Loucy (cell line): ENCODE measurements around the gene SLC38A7.

Source experiments
- H2AFZ ChIP-seq: fragments of 200-600 bp; sonication (generic); 2 replicates; pipeline ENCODE4 v1.6.0; 2016; ENCODE audit warnings: antibody characterized with exemption, mild to moderate bottlenecking, low read length, moderate library complexity
- H3F3A ChIP-seq: fragments of 200-600 bp; 2 replicates; pipeline ENCODE4 v1.6.0; 2016; ENCODE audit warnings: antibody characterized with exemption, low read depth, mild to moderate bottlenecking
- H3K27me3 ChIP-seq: fragments of 200-600 bp; sonication (generic); 2 replicates; pipeline ENCODE4 v1.6.1; 2014; ENCODE audit warnings: low read length, mild to moderate bottlenecking; ENCODE audit not compliant: insufficient read depth, poor library complexity, severe bottlenecking
- H3K36me3 ChIP-seq: fragments of 200-600 bp; sonication (generic); 2 replicates; pipeline ENCODE4 v1.6.1; 2016; ENCODE audit warnings: low read length; ENCODE audit not compliant: insufficient read depth
- H3K4me1 ChIP-seq: fragments of 200-600 bp; sonication (generic); 2 replicates; pipeline ENCODE4 v1.5.1; 2014; ENCODE audit warnings: low read length, mild to moderate bottlenecking; ENCODE audit not compliant: insufficient read depth, poor library complexity, severe bottlenecking
- H3K4me2 ChIP-seq: fragments of 200-600 bp; sonication (generic); 2 replicates; pipeline ENCODE4 v1.6.0; 2014; ENCODE audit warnings: antibody characterized with exemption, low read length, low read depth, mild to moderate bottlenecking; ENCODE audit not compliant: poor library complexity, severe bottlenecking
- H3K4me3 ChIP-seq: fragments of 200-600 bp; sonication (generic); 2 replicates; pipeline ENCODE4 v1.5.1; 2014; ENCODE audit warnings: low read length, mild to moderate bottlenecking, mixed read lengths; ENCODE audit not compliant: poor library complexity, severe bottlenecking
- H3K79me2 ChIP-seq: fragments of 200-600 bp; sonication (generic); 2 replicates; pipeline ENCODE4 v1.6.1; 2014; ENCODE audit warnings: low read length; ENCODE audit not compliant: insufficient read depth
- H3K9ac ChIP-seq: fragments of 200-600 bp; sonication (generic); 2 replicates; pipeline ENCODE4 v1.6.0; 2014; ENCODE audit warnings: mild to moderate bottlenecking, low read depth, low read length, moderate library complexity; ENCODE audit not compliant: poor library complexity, severe bottlenecking
- H3K9me2 ChIP-seq: fragments of 200-600 bp; sonication (generic); replicated peaks from 2 replicates; pipeline ENCODE4 v1.6.1; 2016; ENCODE audit warnings: low read depth, low read length, mixed read lengths
- H3K9me3 ChIP-seq: fragments of 200-600 bp; sonication (generic); 2 replicates; pipeline ENCODE4 v1.6.1; 2014; ENCODE audit warnings: mild to moderate bottlenecking, antibody characterized with exemption, low read length, low read depth; ENCODE audit not compliant: insufficient read depth
- H4K20me1 ChIP-seq: fragments of 200-600 bp; sonication (generic); 2 replicates; pipeline ENCODE4 v1.6.0; 2014; ENCODE audit warnings: antibody characterized with exemption, low read length, mild to moderate bottlenecking; ENCODE audit not compliant: insufficient read depth, poor library complexity, severe bottlenecking
- EZH2phosphoT487 ChIP-seq: fragments of 200-600 bp; IDR thresholded peaks from 2 replicates; pipeline ENCODE4 v1.6.1; 2018; ENCODE audit warnings: antibody characterized with exemption, mild to moderate bottlenecking, moderate library complexity, borderline replicate concordance
- TF ChIP-seq, protein P1 (sequence below): fragments of 200-600 bp; sonication (generic); conservative IDR thresholded peaks from 2 replicates; pipeline ENCODE4 v1.5.1; 2014; ENCODE audit warnings: mild to moderate bottlenecking, antibody characterized with exemption, low read length

Gene SLC38A7

DNA sequence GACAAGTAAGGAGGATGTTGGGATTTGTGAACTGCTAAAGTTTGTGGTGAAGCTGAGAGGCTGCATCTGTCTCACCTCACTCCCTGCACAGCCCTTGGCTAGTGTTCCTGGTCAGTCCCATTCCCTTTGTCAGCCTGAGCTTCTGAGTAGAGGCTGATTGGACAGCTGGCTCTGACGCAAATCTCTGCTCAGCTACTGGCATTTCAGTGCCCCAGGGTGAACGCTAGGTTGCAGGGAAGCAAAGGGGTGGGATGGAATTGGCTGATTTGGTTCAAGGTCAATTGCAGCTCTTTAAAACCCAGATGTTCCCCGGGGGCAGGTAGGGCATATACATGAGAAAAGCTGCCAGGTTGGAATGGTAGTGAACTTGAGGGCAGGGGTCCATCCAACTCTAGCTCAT lies 31.8 kb downstream of the SLC38A7 start:
- TF ChIP-seq EZH2phosphoT487, result no peak
- TF ChIP-seq, protein P1, sequence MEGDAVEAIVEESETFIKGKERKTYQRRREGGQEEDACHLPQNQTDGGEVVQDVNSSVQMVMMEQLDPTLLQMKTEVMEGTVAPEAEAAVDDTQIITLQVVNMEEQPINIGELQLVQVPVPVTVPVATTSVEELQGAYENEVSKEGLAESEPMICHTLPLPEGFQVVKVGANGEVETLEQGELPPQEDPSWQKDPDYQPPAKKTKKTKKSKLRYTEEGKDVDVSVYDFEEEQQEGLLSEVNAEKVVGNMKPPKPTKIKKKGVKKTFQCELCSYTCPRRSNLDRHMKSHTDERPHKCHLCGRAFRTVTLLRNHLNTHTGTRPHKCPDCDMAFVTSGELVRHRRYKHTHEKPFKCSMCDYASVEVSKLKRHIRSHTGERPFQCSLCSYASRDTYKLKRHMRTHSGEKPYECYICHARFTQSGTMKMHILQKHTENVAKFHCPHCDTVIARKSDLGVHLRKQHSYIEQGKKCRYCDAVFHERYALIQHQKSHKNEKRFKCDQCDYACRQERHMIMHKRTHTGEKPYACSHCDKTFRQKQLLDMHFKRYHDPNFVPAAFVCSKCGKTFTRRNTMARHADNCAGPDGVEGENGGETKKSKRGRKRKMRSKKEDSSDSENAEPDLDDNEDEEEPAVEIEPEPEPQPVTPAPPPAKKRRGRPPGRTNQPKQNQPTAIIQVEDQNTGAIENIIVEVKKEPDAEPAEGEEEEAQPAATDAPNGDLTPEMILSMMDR, result no peak
- no peaks in the 10 kb centered on the region for H3F3A ChIP-seq
- H3K27me3 ChIP-seq, result no peaks in the 10 kb centered on the region
- H3K9ac ChIP-seq, result no peak overlapping the region
- no peaks in the 10 kb centered on the region for H3K79me2 ChIP-seq
- no peaks in the 10 kb centered on the region for H3K36me3 ChIP-seq
- H4K20me1 ChIP-seq, result no peaks in the 10 kb centered on the region
- no peaks in the 10 kb centered on the region for H3K4me1 ChIP-seq
- H2AFZ ChIP-seq, result no peak overlapping the region
- H3K9me2 ChIP-seq, result no peaks in the 10 kb centered on the region
- H3K4me2 ChIP-seq, result no peak overlapping the region
- no peak overlapping the region for H3K4me3 ChIP-seq
- no peaks in the 10 kb centered on the region for H3K9me3 ChIP-seq

GRCh38 chr16:58651965-58652348 lies 32.6 kb downstream of the SLC38A7 start:
- no peaks in the 10 kb centered on the region for H3K79me2 ChIP-seq
- TF ChIP-seq, protein P1, result no peak
- no peak for TF ChIP-seq EZH2phosphoT487
- no peaks in the 10 kb centered on the region for H3K36me3 ChIP-seq
- H3K4me3 ChIP-seq, result no peak overlapping the region
- H3K9me2 ChIP-seq, result no peaks in the 10 kb centered on the region
- no peaks in the 10 kb centered on the region for H3K9me3 ChIP-seq
- no peaks in the 10 kb centered on the region for H4K20me1 ChIP-seq
- H3K27me3 ChIP-seq, result no peaks in the 10 kb centered on the region
- H3K9ac ChIP-seq, result no peak overlapping the region
- no peak overlapping the region for H2AFZ ChIP-seq
- no peak overlapping the region for H3K4me2 ChIP-seq
- no peaks in the 10 kb centered on the region for H3F3A ChIP-seq
- H3K4me1 ChIP-seq, result no peaks in the 10 kb centered on the region

GRCh38 chr16:58649707-58650106 lies 34.9 kb downstream of the SLC38A7 start:
- no peak overlapping the region for H3K4me3 ChIP-seq
- no peaks in the 10 kb centered on the region for H3K9me3 ChIP-seq
- H3K4me1 ChIP-seq, result no peaks in the 10 kb centered on the region
- no peak overlapping the region for H3K4me2 ChIP-seq
- no peaks in the 10 kb centered on the region for H4K20me1 ChIP-seq
- H3K27me3 ChIP-seq, result no peaks in the 10 kb centered on the region
- TF ChIP-seq, protein P1, result no peak
- no peak for TF ChIP-seq EZH2phosphoT487
- H3K79me2 ChIP-seq, result no peaks in the 10 kb centered on the region
- H3F3A ChIP-seq, result no peaks in the 10 kb centered on the region
- H2AFZ ChIP-seq, result no peak overlapping the region
- H3K9ac ChIP-seq, result no peak overlapping the region
- no peaks in the 10 kb centered on the region for H3K36me3 ChIP-seq
- H3K9me2 ChIP-seq, result no peaks in the 10 kb centered on the region
